ENCODE measurements around the gene SORL1.

Gene SORL1

GRCh38 chr11:121543836-121544380 is 91.8 kb downstream of the SORL1 start:
- no peaks in the 10 kb centered on the region for H4K20me1 ChIP-seq (ENCODE audit: insufficient read depth, low read length)
- H3K79me2 ChIP-seq (ENCODE audit: insufficient read depth, low read length) = no peaks in the 10 kb centered on the region
- H3K27me3 ChIP-seq (ENCODE audit: insufficient read depth, low read length) = no peaks in the 10 kb centered on the region
- H3K4me1 ChIP-seq (ENCODE audit: insufficient read depth, low read length, severe bottlenecking) = peaks cover 4% of the 10 kb centered on the region
- peaks cover 91% of the 10 kb centered on the region for H3K36me3 ChIP-seq (ENCODE audit: insufficient read depth, low read length)
- no peak overlapping the region for H2AFZ ChIP-seq (ENCODE audit: low read length)
- H3K9ac ChIP-seq (ENCODE audit: low read length) = no peak overlapping the region
- TF ChIP-seq CTCF (IDR thresholded peaks at IDR 0.05; ENCODE audit: low read length) (no peak), EZH2 (IDR thresholded peaks at IDR 0.05; ENCODE audit: borderline replicate concordance, low read length) (no peak)
- no peak overlapping the region for H3K4me3 ChIP-seq (ENCODE audit: low read depth, low read length, poor library complexity, severe bottlenecking)
- H3K4me2 ChIP-seq (ENCODE audit: low read length) = no peak overlapping the region
- no peaks in the 10 kb centered on the region for H3K9me3 ChIP-seq (ENCODE audit: low read length)
- H3K9me2 ChIP-seq (ENCODE audit: low read depth, low read length) = no peaks in the 10 kb centered on the region
- H3K27ac ChIP-seq (ENCODE audit: low read depth, low read length, poor library complexity, severe bottlenecking) = no peak overlapping the region
- H3F3A ChIP-seq (ENCODE audit: insufficient read depth, low read length) = no peaks in the 10 kb centered on the region

GRCh38 chr11:121544956-121545355 is 92.8 kb downstream of the SORL1 start:
- Histone ChIP-seq H3K9me3 (ENCODE audit: low read length) (no peaks in the 10 kb centered on the region), H3K4me3 (ENCODE audit: low read depth, low read length, poor library complexity, severe bottlenecking) (no peak overlapping the region), H4K20me1 (ENCODE audit: insufficient read depth, low read length) (no peaks in the 10 kb centered on the region), H3K79me2 (ENCODE audit: insufficient read depth, low read length) (no peaks in the 10 kb centered on the region), H3K9ac (ENCODE audit: low read length) (no peak overlapping the region), H3K27me3 (ENCODE audit: insufficient read depth, low read length) (no peaks in the 10 kb centered on the region), H3K27ac (ENCODE audit: low read depth, low read length, poor library complexity, severe bottlenecking) (no peak overlapping the region), H3K4me2 (ENCODE audit: low read length) (no peak overlapping the region), H3K36me3 (ENCODE audit: insufficient read depth, low read length) (peaks cover 87% of the 10 kb centered on the region), H2AFZ (ENCODE audit: low read length) (no peak overlapping the region), H3F3A (ENCODE audit: insufficient read depth, low read length) (no peaks in the 10 kb centered on the region), H3K9me2 (ENCODE audit: low read depth, low read length) (no peaks in the 10 kb centered on the region), H3K4me1 (ENCODE audit: insufficient read depth, low read length, severe bottlenecking) (peaks cover 4% of the 10 kb centered on the region)
- TF ChIP-seq EZH2 (IDR thresholded peaks at IDR 0.05; ENCODE audit: borderline replicate concordance, low read length) = no peak
- no peak for TF ChIP-seq CTCF (IDR thresholded peaks at IDR 0.05; ENCODE audit: low read length)

GRCh38 chr11:121547574-121547973 is 95.5 kb downstream of the SORL1 start:
- H2AFZ ChIP-seq (ENCODE audit: low read length) = no peak overlapping the region
- no peaks in the 10 kb centered on the region for H3F3A ChIP-seq (ENCODE audit: insufficient read depth, low read length)

More at GRCh38 chr11:121547574-121547973, 95.5 kb downstream of the SORL1 start:
- Histone ChIP-seq H3K9me2 (ENCODE audit: low read depth, low read length) (no peaks in the 10 kb centered on the region), H3K4me3 (ENCODE audit: low read depth, low read length, poor library complexity, severe bottlenecking) (no peak overlapping the region), H3K27me3 (ENCODE audit: insufficient read depth, low read length) (no peaks in the 10 kb centered on the region), H3K79me2 (ENCODE audit: insufficient read depth, low read length) (no peaks in the 10 kb centered on the region), H3K27ac (ENCODE audit: low read depth, low read length, poor library complexity, severe bottlenecking) (no peak overlapping the region), H3K4me1 (ENCODE audit: insufficient read depth, low read length, severe bottlenecking) (peaks cover 4% of the 10 kb centered on the region), H3K36me3 (ENCODE audit: insufficient read depth, low read length) (peaks cover 89% of the 10 kb centered on the region), H3K9ac (ENCODE audit: low read length) (no peak overlapping the region), H3K4me2 (ENCODE audit: low read length) (no peak overlapping the region), H3K9me3 (ENCODE audit: low read length) (no peaks in the 10 kb centered on the region), H4K20me1 (ENCODE audit: insufficient read depth, low read length) (no peaks in the 10 kb centered on the region)
- TF ChIP-seq EZH2 (IDR thresholded peaks at IDR 0.05; ENCODE audit: borderline replicate concordance, low read length) (no peak), CTCF (IDR thresholded peaks at IDR 0.05; ENCODE audit: low read length) (no peak)
